ENCODE measurements around the gene GABRG3.

Gene GABRG3

DNA sequence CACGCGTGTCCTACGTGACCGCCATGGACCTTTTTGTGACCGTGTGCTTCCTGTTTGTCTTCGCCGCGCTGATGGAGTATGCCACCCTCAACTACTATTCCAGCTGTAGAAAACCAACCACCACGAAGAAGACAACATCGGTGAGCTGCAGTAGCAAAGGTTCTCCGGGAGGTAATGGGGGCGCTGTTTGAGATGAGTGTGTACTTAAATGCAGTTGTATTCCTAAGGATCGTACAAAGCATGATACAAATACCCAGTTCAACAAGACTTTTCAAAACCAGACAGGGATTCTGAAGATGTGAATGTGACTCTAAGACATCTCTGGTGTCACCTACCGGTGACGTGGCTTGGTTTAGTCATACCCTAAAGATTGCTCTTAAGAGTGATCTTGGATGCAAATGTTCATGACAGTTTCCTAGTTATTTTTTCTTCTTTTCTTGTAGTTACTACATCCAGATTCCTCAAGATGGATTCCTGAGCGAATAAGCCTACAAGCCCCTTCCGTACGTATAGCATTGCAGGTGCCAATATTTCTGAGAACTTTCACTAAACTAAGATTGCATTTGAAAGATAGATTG lies 556.6 kb downstream of the GABRG3 start:
- DNase-seq: no peak

DNA sequence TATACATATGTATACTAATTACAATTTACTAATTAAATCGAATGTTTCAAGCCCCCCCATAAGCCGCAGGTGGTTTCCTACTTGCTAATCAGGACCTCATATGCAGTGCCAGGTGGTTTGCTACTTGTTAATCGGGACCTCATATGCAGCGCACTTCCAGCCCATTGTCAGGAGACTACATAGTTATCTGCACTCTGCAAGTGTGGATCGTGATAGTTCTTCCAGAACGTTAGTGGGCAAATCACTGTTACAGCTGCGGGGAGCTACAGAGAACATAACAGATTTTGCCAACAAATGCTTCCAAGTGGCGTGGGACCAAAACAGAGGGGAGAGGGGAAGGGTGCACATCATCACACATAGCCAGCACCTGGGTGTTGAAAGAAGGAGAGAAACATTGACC lies 558.4 kb downstream of the GABRG3 start:
- DNase-seq: no peak

DNA sequence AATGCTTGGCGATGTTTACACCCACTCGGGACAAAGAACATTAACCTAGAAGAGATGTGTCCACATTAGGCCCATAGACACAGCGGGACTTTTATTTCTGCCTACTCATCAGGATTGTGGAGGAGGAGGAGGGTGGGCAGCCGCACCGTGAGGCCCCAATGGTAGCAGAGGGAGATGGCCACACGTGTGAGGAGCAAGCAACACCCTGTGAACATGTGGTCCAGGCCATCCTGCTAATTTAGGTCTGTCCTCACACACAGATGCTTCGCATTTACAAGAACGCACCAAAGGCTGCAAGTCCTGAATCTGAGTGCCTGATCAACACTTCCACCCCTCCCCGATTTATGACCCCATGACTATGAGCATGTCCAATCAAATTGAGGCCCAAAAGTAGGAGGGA lies 560.0 kb downstream of the GABRG3 start:
- DNase-seq: no peak

DNA sequence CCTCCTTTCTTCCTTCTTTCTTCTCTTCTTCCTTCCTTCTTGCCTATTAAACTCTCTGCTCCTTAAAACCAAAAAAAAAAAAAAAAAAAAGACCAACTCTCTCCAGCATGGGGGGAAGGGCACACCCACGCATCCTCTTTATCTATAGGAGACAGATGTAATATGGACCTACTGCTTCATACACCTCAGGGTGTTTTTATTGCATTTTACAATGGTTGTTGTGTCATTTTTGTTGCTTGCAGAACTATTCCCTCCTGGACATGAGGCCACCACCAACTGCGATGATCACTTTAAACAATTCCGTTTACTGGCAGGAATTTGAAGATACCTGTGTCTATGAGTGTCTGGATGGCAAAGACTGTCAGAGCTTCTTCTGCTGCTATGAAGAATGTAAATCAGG lies 561.4 kb downstream of the GABRG3 start:
- DNase-seq: no peak

DNA sequence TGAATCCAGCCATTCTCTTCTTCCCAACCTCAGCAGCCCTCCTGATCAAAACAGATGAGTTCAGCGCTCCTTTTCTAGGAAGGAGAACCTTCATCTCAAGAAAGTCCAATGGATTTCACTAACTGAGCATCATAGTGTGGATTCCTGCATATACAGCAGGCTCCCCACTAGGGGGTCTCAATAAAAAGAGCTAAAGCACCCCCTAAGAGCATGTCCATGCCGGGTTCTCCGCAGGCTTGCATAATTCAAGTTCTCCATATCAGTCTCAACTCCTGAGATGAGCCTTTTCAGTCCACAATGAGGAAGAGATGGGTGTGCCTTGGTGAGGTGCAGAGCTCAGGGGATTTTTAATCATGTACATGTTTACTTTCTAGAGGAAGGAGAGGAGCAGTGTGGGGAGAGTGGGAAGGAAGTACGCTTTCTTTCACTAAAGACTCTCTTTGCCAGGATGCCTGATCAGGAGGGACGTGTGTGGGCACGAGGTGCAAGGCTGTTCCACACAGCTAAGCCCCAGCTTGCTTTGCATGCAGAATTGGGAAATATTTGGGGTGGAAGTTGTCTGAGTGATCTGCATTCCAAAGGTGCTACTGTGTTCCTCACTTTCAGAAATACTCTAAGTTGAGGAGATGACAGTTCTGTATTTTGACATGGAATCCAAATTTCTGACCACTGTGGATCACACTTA lies 564.6 kb downstream of the GABRG3 start:
- no peak for DNase-seq

DNA sequence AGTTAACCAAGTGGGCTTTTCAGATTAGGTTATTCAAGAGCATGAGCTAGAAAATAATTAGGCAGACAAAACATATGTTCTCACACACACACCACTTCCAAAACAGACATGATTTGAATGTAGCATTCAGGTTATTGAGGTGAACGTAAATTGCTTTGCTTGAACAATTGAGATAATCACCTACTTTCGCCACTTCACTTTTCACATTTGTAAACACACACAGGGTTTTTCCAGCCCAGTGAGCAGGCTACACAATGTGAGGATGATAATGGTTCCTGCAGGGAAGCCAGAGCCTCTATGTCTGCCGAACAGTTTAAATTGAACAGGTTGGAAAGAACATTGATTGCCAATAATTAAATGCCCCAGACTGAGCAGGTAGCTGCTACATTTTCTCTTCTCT lies 567.3 kb downstream of the GABRG3 start:
- peak; percentile 35 to 99 (median 90) for DNase-seq

DNA sequence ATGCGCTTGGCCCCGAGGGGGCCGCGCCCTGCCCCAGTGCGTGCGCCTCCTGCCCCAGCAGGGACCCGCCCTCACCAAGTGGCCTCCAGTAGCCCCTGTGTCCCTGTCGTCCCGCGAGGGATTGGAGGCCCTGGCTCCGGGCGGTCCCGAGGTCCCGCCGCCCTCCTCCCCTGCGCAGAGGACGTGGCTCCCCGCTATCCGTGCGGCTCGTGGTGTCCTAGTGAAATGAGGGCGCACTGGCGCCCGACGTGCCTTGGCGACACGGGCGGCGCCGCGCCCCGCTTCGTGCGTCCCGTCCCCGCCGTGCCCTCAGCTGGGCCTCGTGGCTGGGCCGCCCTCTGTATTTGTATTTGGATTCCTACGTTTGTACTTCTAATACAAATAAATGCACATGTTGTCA lies 570.6 kb downstream of the GABRG3 start:
- no peak for DNase-seq

DNA sequence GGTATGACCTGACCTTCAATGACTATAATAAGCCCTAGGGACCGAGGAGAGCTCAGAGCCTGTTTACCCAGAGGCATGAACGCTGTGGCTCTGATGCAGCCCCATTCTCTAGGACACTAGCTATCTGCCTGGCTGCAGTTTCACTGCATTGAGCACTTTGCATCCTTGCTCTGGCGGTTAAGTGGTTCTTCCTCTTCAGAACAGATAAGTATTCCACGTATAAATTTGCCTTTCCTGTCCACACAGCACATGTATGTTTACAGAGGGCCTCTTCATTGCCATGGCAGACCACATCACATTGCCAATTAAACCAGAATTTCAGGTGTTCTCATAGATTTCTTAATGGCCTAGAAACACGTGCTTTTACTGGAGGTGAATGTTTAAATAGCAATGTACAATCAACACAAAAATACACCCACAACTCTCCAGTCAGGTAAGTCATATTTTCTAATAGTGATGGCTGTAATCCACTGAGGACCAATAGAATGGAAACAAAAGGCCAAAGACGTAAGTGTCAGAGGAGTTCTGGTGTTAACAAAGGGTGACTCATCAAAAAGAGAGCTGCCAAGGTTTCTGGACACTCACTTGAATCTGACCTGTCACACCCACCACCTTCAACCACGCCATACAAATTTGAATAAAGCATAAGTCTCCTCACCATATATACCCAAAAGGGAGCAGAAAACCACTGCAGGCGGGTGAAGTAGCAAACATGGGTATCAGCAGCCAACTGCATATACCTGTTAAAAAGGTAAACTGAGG lies 574.7 kb downstream of the GABRG3 start:
- peak; percentile 31 to 71 (median 66) for DNase-seq

DNA sequence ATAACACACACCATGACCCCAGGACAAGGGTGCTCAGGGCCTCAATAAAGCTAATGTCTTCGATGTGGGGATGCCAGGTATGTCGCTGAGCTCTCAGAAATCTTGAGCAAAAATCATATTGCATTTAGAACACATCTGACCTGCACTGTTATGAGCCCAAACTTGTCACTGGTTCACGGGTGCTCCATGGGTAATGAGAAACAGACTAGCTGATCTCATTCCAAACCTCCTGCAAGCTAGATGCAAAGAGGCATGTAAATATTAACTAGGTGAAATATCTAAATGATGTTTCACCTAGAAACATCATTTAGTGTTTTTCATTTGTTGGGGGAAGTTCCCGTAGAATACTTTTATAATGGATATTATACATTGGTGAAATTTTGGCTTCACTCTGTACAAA lies 578.8 kb downstream of the GABRG3 start:
- no peak for DNase-seq

DNA sequence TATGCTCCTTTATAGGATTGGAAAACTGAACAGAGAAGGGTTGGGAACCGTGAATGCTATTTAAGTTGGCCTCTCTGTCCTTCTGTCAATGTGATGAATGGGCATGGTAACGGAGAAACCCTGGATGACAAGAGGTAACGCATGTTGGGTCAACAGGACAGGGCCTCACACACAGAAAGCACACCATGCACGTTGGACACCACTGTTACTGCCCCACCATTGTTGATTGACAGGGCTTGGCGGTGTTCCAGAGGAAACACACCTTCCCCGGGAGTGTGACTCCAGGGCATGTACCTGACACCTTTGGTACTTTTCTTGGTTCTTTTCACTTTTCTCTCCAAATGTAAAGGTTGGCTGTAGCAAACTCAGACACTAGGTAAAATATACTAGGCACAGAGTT lies 579.7 kb downstream of the GABRG3 start:
- DNase-seq: peak in 1 of 3 experiments; percentile 29

DNA sequence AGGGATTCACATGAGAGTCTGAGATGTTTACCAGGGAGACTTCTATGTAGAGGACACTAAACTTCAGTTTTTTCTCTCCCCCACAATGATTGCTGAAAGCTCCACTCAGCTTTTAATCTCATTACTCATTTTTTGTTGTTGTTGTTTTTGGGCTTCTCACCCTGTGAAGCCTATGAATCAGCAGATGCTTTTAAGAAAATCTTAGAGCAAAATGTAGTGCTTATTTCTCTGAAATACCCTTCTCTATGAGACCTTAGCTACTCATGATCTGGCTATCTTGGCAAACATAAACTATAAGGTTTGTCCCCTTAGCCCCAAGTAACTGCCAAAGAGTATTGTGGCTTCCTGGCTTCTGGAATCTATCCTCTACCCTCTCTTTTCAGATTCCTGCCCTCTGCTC lies 590.8 kb downstream of the GABRG3 start:
- DNase-seq: no peak

DNA sequence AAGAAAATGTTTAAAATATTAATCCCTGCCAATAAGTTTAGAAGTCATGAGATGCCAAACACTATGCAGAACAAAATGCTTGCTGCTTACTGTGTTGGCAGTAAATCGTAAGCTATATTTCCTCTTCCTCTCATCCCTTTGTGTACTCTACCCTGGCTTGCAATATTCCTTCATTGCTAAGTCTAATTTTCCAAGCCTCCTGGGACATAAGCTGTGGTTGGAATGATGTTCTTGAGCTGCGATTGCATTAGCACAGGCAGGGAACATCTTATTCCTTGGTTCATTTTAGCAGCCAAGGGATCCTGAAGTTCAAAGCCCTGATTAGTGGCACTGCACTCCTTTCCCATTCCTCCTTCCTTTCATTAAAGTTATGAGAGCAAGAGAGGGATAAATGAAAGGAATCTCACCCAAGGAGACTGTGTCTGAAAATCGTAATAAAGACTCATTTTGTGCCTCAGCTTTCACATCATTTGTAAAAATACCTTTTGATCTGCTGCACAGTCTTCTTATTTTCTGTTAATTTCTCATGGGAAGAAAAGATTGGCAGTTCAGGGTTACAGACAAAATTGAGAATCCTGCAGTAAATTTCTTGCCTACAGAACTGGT lies 592.9 kb downstream of the GABRG3 start:
- no peak for DNase-seq

DNA sequence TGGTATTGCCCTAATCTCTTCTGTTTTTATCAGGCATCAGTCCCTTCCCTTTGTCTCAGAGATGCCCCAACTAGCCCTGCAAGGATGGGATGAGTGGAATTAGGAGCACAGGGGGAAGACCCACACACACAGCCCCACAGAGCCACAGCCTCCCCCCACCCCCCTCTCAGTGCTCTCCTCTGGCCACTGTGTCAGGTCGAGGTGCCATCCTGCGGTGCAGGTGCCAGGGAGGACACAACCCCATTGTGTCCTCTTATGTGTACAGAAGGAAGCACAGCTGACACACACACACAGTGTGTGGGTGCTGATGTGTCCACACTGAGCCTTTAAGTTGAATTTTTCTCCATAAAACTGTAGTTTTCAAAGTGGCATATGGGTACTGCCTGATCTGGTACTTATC lies 593.7 kb downstream of the GABRG3 start:
- DNase-seq: no peak

DNA sequence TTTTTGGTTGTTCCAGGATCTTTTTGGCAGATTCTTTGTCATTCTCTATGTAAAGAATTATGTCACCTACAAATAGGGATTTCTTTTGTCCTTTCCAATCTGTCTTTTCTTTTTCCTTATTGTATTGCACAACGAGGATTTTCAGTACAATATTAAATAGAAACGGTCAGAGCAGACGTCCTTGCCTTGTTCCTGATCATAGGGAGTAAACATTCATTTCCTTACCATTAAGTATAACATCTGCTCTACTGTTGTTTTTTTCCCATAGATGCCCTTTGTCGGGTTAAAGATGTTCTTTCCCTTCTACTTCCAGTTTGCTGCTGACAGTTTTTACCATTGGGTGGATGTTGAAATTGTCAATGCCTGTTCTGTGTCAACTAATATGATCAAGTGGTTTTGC lies 599.8 kb downstream of the GABRG3 start:
- DNase-seq: peak in 1 of 3 experiments; percentile 14

DNA sequence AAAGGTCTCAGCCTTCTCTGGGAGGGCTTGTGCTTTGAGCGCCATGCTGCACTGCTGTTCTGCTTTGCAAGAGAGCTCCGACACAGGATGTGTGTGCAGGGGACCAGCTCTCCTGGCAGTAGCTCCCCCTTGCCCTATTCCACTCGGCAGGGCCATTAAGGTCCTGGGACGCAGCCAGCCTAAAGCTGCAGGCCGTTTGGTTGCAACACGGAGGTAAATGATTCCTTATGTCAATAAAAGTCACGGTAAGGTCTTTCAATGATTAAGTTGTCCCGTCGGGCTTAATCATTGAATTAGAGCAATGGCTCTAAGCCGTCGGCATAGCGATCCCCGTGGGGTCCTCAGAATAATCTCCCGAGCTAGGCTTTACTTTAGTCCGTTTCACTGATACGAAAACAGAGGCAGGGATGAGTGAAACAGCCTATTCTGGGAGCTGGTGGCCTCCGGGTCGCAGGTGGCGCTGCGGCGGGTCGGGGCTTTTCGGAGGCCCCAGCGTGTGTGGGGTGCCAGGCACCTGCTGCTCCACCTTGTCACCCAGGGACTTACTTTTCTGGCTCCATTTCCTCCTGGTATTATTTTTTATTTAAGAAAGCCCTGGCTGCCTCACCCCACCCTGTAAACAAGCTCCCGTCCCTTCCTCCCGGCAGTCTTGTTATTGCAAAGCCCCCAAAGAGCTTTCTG lies 603.0 kb downstream of the GABRG3 start:
- DNase-seq: no peak

DNA sequence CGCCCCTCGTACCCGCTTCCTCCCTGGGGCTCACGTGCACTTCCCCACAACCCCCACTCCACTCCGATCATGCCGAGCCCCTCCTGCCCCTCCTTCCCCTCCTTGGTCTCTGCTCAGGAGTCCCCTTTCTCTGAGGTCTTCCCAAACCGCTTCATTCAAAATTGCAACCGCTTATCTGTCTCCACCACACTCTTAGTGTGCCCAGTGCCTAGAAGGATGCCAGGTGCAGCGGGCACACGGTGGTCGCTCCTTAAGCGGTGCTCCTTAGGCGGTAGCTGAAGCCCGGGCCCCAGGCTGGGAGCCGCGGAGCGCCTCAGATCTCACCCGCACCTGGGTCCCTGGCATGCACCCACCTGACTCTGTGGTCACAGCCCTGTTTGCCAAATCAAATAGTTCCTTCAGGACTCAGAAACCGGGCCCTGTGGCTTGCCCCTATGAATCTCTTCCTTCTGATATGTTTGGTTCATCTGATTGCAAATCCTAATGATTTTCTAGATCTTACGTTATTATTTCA lies 603.6 kb downstream of the GABRG3 start:
- DNase-seq: no peak

DNA sequence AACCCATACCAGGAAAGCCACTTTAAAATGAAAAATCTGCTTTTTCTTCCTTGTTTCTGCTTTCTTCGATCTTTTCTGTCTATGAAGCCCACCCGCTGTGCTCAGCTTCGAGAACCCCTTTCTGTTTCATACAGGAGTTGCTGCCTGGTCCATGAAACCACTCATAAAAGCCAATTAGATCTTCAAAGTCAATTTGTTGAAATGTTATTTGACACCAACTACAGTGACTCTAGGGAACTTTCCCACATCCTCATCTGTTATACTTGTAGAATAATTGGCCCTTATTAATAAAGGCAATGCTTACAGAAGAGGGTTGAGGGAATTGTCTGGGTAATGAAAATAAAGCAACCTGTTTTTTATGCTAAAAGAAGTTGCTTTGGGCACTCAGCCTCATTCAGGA lies 604.5 kb downstream of the GABRG3 start:
- DNase-seq: peak in 1 of 3 experiments; percentile 36

DNA sequence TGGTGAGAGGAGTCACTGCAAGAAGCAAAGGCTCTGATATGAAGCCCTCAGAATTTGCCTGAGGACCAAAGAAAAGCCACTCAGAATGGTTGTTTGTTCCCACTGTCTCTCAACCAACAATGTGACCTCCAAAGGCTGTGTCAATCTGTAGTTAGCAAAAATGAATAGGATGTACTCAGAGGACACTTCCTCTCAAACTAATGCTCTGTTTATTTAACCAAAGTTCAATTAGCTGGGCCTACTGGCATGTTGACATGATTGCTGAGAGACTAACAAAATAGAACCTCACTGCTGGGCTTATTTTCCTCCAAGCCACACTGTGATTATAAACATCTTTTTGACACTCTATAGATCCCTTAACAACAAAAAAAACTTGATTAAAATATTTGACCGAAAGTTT lies 605.6 kb downstream of the GABRG3 start:
- DNase-seq: no peak

DNA sequence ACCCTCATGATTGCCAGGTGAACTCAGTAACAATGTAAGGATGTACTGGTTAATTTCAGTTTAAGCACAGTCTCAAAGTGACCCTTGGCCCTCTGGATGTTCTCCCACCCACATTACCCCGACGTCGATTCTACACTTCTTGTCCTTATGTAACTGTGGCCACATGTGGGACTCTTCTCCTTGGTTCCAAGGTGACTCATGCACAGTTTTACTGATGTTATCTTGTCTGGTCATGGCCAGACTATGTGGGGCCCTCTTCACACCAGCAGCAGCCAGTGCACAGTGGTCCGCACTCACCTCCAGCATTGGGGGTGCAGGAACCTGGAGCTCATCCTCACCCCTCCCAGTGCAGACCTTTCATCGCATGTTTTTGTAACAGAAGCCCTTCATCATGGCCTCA lies 608.8 kb downstream of the GABRG3 start:
- no peak for DNase-seq

DNA sequence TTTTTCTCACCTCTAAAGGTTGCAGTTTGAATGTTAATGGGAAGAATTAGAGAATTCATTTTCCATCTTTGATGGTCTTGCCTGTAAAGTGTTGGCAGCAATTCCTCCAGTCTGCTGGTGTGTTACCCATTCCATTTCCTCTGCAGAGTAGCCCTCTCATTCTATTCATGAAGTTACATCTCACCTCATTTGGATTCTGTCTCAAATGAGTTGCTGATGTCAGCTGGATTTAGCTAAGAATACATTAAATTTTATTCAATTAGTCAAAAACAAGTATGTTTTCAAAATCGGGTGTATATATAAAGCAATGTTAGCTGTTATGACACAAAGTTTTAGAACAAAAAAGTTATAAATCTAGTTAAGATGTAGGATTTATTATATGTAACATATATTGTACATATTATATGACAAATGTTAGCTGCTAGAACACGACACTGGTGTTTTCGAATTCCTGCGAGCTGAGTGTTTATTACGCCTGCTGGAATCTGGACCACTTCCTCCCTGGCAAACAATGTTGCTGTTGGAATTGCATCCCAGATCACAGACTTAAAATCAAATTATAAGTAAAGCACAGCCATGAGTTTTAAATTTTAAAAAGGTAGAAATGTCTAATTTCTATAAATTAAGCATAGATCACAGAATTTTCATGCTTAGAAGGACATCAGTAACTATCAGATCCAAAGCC lies 611.9 kb downstream of the GABRG3 start:
- no peak for DNase-seq

DNA sequence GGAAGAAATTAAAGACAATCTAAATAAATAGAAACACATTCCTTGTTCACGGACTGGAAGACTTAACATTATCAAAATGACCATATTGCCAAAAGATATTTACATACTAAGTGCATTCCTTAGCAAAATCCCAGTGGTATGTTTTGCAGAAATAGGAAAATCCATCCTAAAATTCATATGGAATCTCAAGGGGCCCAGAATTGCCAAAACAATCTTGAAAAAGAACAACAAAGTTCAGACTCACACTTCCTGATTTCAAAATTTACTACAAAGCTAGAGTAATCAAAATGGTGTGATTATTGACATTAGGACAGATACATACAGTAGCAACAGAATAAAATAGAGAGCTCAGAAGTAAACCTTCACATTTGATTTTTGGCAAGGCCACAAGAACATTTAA lies 612.7 kb downstream of the GABRG3 start:
- DNase-seq: no peak

DNA sequence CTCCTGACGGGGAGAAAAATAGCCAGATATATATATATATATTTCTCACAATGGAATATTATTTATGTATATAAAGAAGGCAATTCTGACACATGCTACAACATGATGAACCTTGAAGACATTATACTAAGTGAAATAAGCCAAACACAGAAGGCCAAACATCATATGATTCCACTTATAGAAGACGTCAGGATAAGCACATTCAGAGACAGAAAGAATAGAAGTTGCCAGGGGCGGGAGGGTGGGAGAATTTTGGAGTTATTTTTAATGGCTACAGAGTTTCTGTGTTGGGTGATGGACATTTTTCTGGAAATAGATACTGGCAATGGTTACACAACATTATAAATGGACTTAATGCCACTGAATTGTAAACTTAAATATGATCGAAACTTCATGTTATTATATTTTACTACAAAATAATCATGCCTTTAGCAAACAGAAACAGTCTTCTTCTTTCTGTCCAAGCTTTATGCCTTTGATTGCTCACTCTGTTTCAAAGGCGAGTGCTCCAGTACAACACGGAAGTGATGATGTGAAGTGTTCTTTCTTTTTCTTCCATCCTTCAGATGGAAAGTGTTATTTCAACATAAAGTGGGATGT lies 614.2 kb downstream of the GABRG3 start:
- DNase-seq: no peak
